ENCODE results near the gene SELENOP. TPM values are rescaled to one million over a fixed set of nuclear protein-coding genes. Genes with fewer than 3 reads are reported as not detected.

SELENOP gene
- total and polyA plus RNA-seq, 2 of the 13 experiments (the other 11 are each of a cell fraction or from before 2014, with no cell fraction given) = 1,895 to 2,083 TPM

GRCh38 chr5:42753099-42753498, 58.6 kb downstream of the SELENOP start:
- DNase-seq (ENCODE audit: low spot score) (no peak), FAIRE-seq (no peak), ATAC-seq (no peak)
- Histone ChIP-seq H3K79me2 (ENCODE audit: insufficient read depth, low read length) (no peaks in the 10 kb centered on the region), H3K27ac (ENCODE audit: extremely low read length, insufficient read depth, low read length) (no peak overlapping the region), H3K4me1 (ENCODE audit: insufficient read depth, low read length) (no peaks in the 10 kb centered on the region), H4K20me1 (ENCODE audit: insufficient read depth, low read length) (no peaks in the 10 kb centered on the region), H3K9me3 (ENCODE audit: low read length) (no peaks in the 10 kb centered on the region), H3K36me3 (replicated peaks in 1 of 2; ENCODE audit: control insufficient read depth in 1 of 2, insufficient read depth in 2 of 2, low read length in 2 of 2) (no peaks in the 10 kb centered on the region), H3K4me2 (ENCODE audit: low read depth, low read length) (no peak overlapping the region), H2AFZ (ENCODE audit: low read length) (no peak overlapping the region), H3K27me3 (ENCODE audit: control insufficient read depth in 1 of 2, insufficient read depth in 2 of 2, low read length in 2 of 2) (peaks cover 0 to 4% of the 10 kb centered on the region in 2 experiments; a peak in 1 of 5 replicates), H3K4me3 (replicated peaks in 1 of 3; ENCODE audit: insufficient read depth in 1 of 3, low read depth in 2 of 3, low read length in 3 of 3) (no peak overlapping the region), H3K9ac (ENCODE audit: insufficient read depth, low read depth, low read length) (no peak overlapping the region)
- in situ Hi-C loops (cut with HindIII; ENCODE audit: extremely low pct_ligation_motif_present, low pct_unique_long_range_greater_than_20kb) (loop anchor here (25.0 kb wide), 1 partner anchor 891 kb away; the partner anchor contains the start of gene OXCT1), intact Hi-C loops (cut with micrococcal nuclease; ENCODE audit: unreplicated experiment) (no loop called here)
- WGBS (ENCODE audit: low lambda C conversion rate) = 32% methylated on average over 3 of the region's 3 CpGs
- ChIA-PET POLR2A (no interaction called here), CTCF (ENCODE audit: low intra/inter-chr PET ratio, low total read pairs) (no interaction called here)
- no TSS peak for BruUV-seq (replicated peaks)
- TF ChIP-seq MYPOP (CRISPR knock-in tag; IDR thresholded peaks at IDR 0.05) = no peak
- TF ChIP-seq IKZF1 (IDR thresholded peaks at IDR 0.05) = no peak
- TF ChIP-seq ARHGAP35 (CRISPR knock-in tag; IDR thresholded peaks at IDR 0.05; ENCODE audit: borderline replicate concordance) = no peak
- TF ChIP-seq YEATS2 (CRISPR knock-in tag; IDR thresholded peaks at IDR 0.05; ENCODE audit: borderline replicate concordance) = no peak
- TF ChIP-seq REL (CRISPR knock-in tag; conservative IDR thresholded peaks at IDR 0.05) = no peak
- no peak for TF ChIP-seq BORCS8-MEF2B (CRISPR knock-in tag; IDR thresholded peaks at IDR 0.05)
- no peak for TF ChIP-seq ZNF781 (CRISPR knock-in tag; IDR thresholded peaks at IDR 0.05; ENCODE audit: borderline replicate concordance, not compliant biosample characterization)
- TF ChIP-seq, protein P1, sequence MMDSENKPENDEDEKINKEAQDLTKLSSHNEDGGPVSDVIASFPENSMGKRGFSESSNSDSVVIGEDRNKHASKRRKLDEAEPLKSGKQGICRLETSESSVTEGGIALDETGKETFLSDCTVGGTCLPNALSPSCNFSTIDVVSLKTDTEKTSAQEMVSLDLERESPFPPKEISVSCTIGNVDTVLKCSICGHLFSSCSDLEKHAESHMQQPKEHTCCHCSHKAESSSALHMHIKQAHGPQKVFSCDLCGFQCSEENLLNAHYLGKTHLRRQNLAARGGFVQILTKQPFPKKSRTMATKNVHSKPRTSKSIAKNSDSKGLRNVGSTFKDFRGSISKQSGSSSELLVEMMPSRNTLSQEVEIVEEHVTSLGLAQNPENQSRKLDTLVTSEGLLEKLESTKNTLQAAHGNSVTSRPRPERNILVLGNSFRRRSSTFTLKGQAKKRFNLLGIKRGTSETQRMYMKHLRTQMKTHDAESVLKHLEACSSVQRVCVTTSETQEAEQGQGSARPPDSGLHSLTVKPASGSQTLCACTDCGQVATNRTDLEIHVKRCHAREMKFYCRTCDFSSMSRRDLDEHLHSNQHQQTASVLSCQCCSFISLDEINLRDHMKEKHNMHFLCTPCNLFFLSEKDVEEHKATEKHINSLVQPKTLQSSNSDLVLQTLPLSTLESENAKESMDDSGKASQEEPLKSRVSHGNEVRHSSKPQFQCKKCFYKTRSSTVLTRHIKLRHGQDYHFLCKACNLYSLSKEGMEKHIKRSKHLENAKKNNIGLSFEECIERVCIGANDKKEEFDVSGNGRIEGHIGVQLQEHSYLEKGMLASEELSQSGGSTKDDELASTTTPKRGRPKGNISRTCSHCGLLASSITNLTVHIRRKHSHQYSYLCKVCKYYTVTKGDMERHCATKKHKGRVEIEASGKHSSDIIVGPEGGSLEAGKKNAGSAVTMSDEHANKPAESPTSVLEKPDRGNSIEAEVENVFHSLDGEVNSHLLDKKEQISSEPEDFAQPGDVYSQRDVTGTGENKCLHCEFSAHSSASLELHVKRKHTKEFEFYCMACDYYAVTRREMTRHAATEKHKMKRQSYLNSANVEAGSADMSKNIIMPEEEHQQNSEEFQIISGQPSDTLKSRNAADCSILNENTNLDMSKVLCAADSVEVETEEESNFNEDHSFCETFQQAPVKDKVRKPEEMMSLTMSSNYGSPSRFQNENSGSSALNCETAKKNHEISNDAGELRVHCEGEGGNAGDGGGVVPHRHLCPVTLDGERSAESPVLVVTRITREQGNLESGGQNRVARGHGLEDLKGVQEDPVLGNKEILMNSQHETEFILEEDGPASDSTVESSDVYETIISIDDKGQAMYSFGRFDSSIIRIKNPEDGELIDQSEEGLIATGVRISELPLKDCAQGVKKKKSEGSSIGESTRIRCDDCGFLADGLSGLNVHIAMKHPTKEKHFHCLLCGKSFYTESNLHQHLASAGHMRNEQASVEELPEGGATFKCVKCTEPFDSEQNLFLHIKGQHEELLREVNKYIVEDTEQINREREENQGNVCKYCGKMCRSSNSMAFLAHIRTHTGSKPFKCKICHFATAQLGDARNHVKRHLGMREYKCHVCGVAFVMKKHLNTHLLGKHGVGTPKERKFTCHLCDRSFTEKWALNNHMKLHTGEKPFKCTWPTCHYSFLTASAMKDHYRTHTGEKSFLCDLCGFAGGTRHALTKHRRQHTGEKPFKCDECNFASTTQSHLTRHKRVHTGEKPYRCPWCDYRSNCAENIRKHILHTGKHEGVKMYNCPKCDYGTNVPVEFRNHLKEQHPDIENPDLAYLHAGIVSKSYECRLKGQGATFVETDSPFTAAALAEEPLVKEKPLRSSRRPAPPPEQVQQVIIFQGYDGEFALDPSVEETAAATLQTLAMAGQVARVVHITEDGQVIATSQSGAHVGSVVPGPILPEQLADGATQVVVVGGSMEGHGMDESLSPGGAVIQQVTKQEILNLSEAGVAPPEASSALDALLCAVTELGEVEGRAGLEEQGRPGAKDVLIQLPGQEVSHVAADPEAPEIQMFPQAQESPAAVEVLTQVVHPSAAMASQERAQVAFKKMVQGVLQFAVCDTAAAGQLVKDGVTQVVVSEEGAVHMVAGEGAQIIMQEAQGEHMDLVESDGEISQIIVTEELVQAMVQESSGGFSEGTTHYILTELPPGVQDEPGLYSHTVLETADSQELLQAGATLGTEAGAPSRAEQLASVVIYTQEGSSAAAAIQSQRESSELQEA (CRISPR knock-in tag; IDR thresholded peaks at IDR 0.05; ENCODE audit: not compliant biosample characterization) = no peak
- TF ChIP-seq ZNF577 (CRISPR knock-in tag; IDR thresholded peaks at IDR 0.05; ENCODE audit: borderline replicate concordance, low read depth) = no peak
- TF ChIP-seq THAP9 (CRISPR knock-in tag; IDR thresholded peaks at IDR 0.05; ENCODE audit: borderline replicate concordance) = no peak
- TF ChIP-seq ZKSCAN5 (CRISPR knock-in tag; IDR thresholded peaks at IDR 0.05) = no peak
